SK-N-SH (cell line): ENCODE measurements around the gene OPCML. TPM values are rescaled to one million over a fixed set of nuclear protein-coding genes. Genes with fewer than 3 reads are reported as not detected.

Source experiments
- CTCF ChIA-PET: fragments of 300-600, 350-600 bp; formaldehyde crosslinking; extraction: SDS; loops from one replicate; lab custom pipeline; 2021; lab: Yijun Ruan, JAX
- POLR2A ChIA-PET: fragments of 350-600 bp; sonication (Branson Sonifier 250); formaldehyde crosslinking; extraction: SDS; loops from one replicate; lab custom pipeline; 2020; ENCODE audit warnings: antibody characterized with exemption, inconsistent platforms; lab: Yijun Ruan, JAX
- DNase-seq: peaks from one replicate; pipeline ENCODE4 v3.0.0; 2012
- H2AFZ ChIP-seq: fragments of 200-600 bp; sonication (generic); 2 replicates; pipeline ENCODE4 v1.8.1; 2016; ENCODE audit warnings: antibody characterized with exemption, mild to moderate bottlenecking, low read depth
- H3F3A ChIP-seq: fragments of 200-600 bp; sonication (generic); replicated peaks from 2 replicates; pipeline ENCODE3; 2016; ENCODE audit warnings: antibody characterized with exemption, mild to moderate bottlenecking; ENCODE audit not compliant: insufficient read depth
- H3K27ac ChIP-seq, 2 experiments: fragments of 200-500 bp in 1 of 2; fragments of 200-600 bp in 1 of 2; sonication (Bioruptor generic) in 1 of 2; sonication (generic), shearing (Covaris generic) in 1 of 2; 2 replicates each; pipeline versions ENCODE4 v1.5.1 to v1.6.1; 2014 to 2016; ENCODE audit warnings: low read depth in 2 of 2, inconsistent platforms in 1 of 2, low read length in 1 of 2, mild to moderate bottlenecking in 1 of 2, mixed read lengths in 1 of 2
- H3K27me3 ChIP-seq: fragments of 200-600 bp; sonication (generic), shearing (Covaris generic); 2 replicates; pipeline ENCODE4 v1.6.1; 2016; ENCODE audit warnings: mixed run types; ENCODE audit not compliant: insufficient read depth
- H3K36me3 ChIP-seq, 2 experiments: fragments of 200-500 bp in 1 of 2; fragments of 200-600 bp in 1 of 2; sonication (Bioruptor generic) in 1 of 2; sonication (generic) in 1 of 2; replicated peaks in 1 of 2; 2 replicates each; pipeline versions ENCODE3 to v1.5.1; 2014 to 2016; ENCODE audit warnings: low read length in 1 of 2, mild to moderate bottlenecking in 1 of 2; ENCODE audit not compliant: insufficient read depth in 2 of 2, control insufficient read depth in 1 of 2
- H3K4me1 ChIP-seq, 2 experiments: fragments of 200-500 bp in 1 of 2; fragments of 200-600 bp in 1 of 2; sonication (Bioruptor generic) in 1 of 2; sonication (generic), shearing (Covaris generic) in 1 of 2; 2 replicates each; pipeline versions ENCODE4 v1.5.1 to v1.6.1; 2014 to 2016; ENCODE audit warnings: low read depth in 1 of 2, low read length in 1 of 2, mixed run types in 1 of 2; ENCODE audit not compliant: insufficient read depth in 2 of 2, control insufficient read depth in 1 of 2
- H3K4me2 ChIP-seq: fragments of 200-600 bp; sonication (generic), shearing (Covaris generic); 2 replicates; pipeline ENCODE4 v1.6.1; 2017; ENCODE audit warnings: mixed run types
- H3K4me3 ChIP-seq, 2 experiments: fragments of 200-500 bp in 1 of 2; fragments of 200-600 bp in 1 of 2; sonication (Bioruptor generic) in 1 of 2; sonication (generic), shearing (Covaris generic) in 1 of 2; 2 replicates each; pipeline versions ENCODE4 v1.5.1 to v1.8.1; 2014 to 2016; ENCODE audit warnings: low read depth in 2 of 2, inconsistent platforms in 1 of 2, low read length in 1 of 2, mild to moderate bottlenecking in 1 of 2, mixed read lengths in 1 of 2, moderate library complexity in 1 of 2
- H3K79me2 ChIP-seq: fragments of 200-600 bp; sonication (generic); 2 replicates; pipeline ENCODE4 v1.8.1; 2017; ENCODE audit warnings: mild to moderate bottlenecking; ENCODE audit not compliant: insufficient read depth
- H3K9ac ChIP-seq: fragments of 200-600 bp; sonication (generic); 2 replicates; pipeline ENCODE4 v1.6.1; 2017; ENCODE audit warnings: mixed run types
- H3K9me2 ChIP-seq: fragments of 200-600 bp; sonication (generic); 2 replicates; pipeline ENCODE4 v1.6.1; 2017; ENCODE audit warnings: mixed run types
- H3K9me3 ChIP-seq: fragments of 200-600 bp; sonication (generic); 2 replicates; pipeline ENCODE4 v1.6.1; 2017; ENCODE audit warnings: mixed run types, mild to moderate bottlenecking, moderate library complexity
- H4K20me1 ChIP-seq: fragments of 200-600 bp; sonication (generic); 2 replicates; pipeline ENCODE4 v1.6.1; 2017; ENCODE audit warnings: mild to moderate bottlenecking, mixed run types; ENCODE audit not compliant: insufficient read depth
- CHD2 ChIP-seq: fragments of 150-350 bp; IDR thresholded peaks from 2 replicates; pipeline ENCODE4 v1.6.1; 2018; ENCODE audit warnings: low read length; ENCODE audit not compliant: partially characterized antibody
- EZH2phosphoT487 ChIP-seq: fragments of 200-600 bp; sonication (generic); IDR thresholded peaks from 2 replicates; pipeline ENCODE4 v1.6.1; 2017; ENCODE audit warnings: low read depth, mixed run types, mild to moderate bottlenecking, antibody characterized with exemption, moderate library complexity, borderline replicate concordance
- FOSL2 ChIP-seq: IDR thresholded peaks from 2 replicates; pipeline ENCODE4 v1.4.0; 2012; ENCODE audit warnings: low read depth, mild to moderate bottlenecking, moderate library complexity, borderline replicate concordance
- FOXJ3 ChIP-seq: sonication (generic); formaldehyde crosslinking; IDR thresholded peaks from 2 replicates; pipeline ENCODE4 v1.5.1; 2020; ENCODE audit warnings: mild to moderate bottlenecking, missing genetic modification reagents
- GABPA ChIP-seq: IDR thresholded peaks from 2 replicates; pipeline ENCODE4 v1.4.0; 2012; ENCODE audit warnings: low read depth, mild to moderate bottlenecking
- GATA2 ChIP-seq: sonication (generic); formaldehyde crosslinking; IDR thresholded peaks from 2 replicates; pipeline ENCODE4 v1.5.0; 2020; ENCODE audit warnings: mild to moderate bottlenecking, missing genetic modification reagents
- JUND ChIP-seq: IDR thresholded peaks from 2 replicates; pipeline ENCODE4 v1.4.0; 2012
- MEF2A ChIP-seq: IDR thresholded peaks from 2 replicates; pipeline ENCODE4 v1.4.0; 2012; ENCODE audit warnings: low read depth, borderline replicate concordance
- MXI1 ChIP-seq: IDR thresholded peaks from 2 replicates; pipeline ENCODE4 v1.6.1; 2012; ENCODE audit warnings: mild to moderate bottlenecking, low read depth, low read length, improper control_type of control experiment
- POLR2AphosphoS5 ChIP-seq: IDR thresholded peaks from 2 replicates; pipeline ENCODE4 v1.6.1; 2012; ENCODE audit warnings: low read depth, low read length
- RAD21 ChIP-seq: IDR thresholded peaks from 2 replicates; pipeline ENCODE4 v1.6.1; 2012; ENCODE audit warnings: mild to moderate bottlenecking, low read length
- RCOR1 ChIP-seq: fragments of 150-350 bp; IDR thresholded peaks from 2 replicates; pipeline ENCODE4 v1.6.1; 2017; ENCODE audit warnings: antibody characterized with exemption, low read length
- RFX5 ChIP-seq: IDR thresholded peaks from 2 replicates; pipeline ENCODE4 v1.6.1; 2012; ENCODE audit warnings: mild to moderate bottlenecking, improper control_type of control experiment, low read length
- SIN3A ChIP-seq: IDR thresholded peaks from 2 replicates; pipeline ENCODE4 v1.6.1; 2012; ENCODE audit warnings: low read depth, mild to moderate bottlenecking, low read length, moderate library complexity, borderline replicate concordance
- SMC3 ChIP-seq: IDR thresholded peaks from 2 replicates; pipeline ENCODE4 v1.6.1; 2012; ENCODE audit warnings: low read depth, low read length, improper control_type of control experiment
- WGBS: methylation state at CpG from one replicate; pipeline ENCODE4 v1.1.6; 2017; ENCODE audit warnings: low lambda C conversion rate; 5-methylcytosine and 5-hydroxymethylcytosine counted together
- polyA plus RNA-seq, 3 experiments: library from polyadenylated mRNA; depleted of rRNA; stranded (reverse); fragments of >200 nt; gene quantifications; 2 replicates each; pipeline ENCODE4 v1.2.3, GENCODE V29; 2012
- TF ChIP-seq, protein P1 (sequence below): IDR thresholded peaks from 2 replicates; pipeline ENCODE4 v1.6.1; 2012; ENCODE audit warnings: mild to moderate bottlenecking, low read depth, low read length, moderate library complexity
- TF ChIP-seq, protein P2 (sequence below): fragments of 150-350 bp; IDR thresholded peaks from 2 replicates; pipeline ENCODE4 v1.6.1; 2016; ENCODE audit warnings: mild to moderate bottlenecking, low read depth, low read length
- TF ChIP-seq, protein P3 (sequence below): IDR thresholded peaks from 2 replicates; pipeline ENCODE4 v1.4.0; 2012; ENCODE audit warnings: low read depth, borderline replicate concordance
- TF ChIP-seq, protein P4 (sequence below): IDR thresholded peaks from 2 replicates; pipeline ENCODE4; 2012

Gene OPCML
- polyA plus RNA-seq, 1 of the 3 experiments (the other 2 are of a cell fraction) = not detected

DNA sequence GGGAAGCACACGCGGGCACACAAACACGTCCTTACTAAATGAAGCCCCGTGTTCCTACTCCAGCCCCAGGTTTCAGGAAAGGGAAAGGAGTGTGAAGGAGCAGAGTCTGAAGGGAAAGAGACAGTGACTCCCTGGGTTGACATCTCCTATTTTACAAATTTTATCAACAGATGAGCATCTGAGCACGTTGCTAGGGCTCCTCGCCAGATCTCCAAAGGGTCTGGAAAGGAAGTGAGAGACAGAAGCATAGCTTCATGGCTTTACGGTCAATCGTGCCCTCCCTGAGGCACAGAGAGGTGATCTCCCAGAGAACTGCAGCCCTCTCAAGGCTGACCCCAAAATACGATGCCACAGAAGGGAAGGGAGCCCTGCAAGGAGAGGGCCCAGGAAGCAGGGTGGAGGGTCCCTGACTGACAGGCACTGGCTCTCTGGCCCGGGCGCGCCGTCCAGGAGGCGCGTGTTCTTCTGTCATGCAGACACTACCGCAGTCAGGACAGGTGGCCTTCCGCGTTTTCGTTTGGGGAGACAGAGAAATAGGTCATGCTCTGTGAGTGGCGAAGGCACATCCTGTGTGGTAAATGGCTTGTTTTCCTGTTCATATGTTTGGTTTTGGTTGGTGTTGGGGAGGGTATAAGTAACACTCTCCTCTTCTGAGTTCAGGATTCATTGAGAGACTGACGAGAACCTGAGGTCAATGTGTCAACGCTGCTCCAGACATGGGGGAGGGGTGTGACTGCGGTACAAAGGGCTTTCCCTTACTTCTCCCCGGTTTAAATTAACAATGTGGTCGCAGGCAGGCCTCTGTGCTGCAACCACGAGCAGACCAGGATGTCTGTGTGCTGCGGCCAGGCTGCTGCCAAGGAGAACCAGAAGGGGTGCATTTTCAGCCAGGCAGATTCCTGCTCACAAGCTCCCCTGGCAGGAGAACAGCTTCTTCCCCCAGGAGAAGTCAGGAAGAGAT is 813.3 kb downstream of the OPCML start:
- CTCF ChIA-PET = interaction anchor here (1.0 kb wide), 1 partner anchor 222 kb away, joined by 3 read pairs; no protein-coding TSS in a partner anchor
- Histone ChIP-seq H2AFZ (no peak overlapping the region), H3K9me2 (no peaks in the 10 kb centered on the region), H3F3A (no peaks in the 10 kb centered on the region), H3K4me3 (no peak overlapping the region), H3K79me2 (no peaks in the 10 kb centered on the region), H3K4me1 (no peaks in the 10 kb centered on the region; a peak in 1 of 4 replicates), H3K9ac (no peak overlapping the region), H3K9me3 (no peaks in the 10 kb centered on the region), H3K27ac (no peak overlapping the region), H4K20me1 (no peaks in the 10 kb centered on the region), H3K27me3 (no peaks in the 10 kb centered on the region), H3K36me3 (no peaks in the 10 kb centered on the region), H3K4me2 (no peak overlapping the region)
- POLR2A ChIA-PET = no interaction called here
- TF ChIP-seq, protein P1, sequence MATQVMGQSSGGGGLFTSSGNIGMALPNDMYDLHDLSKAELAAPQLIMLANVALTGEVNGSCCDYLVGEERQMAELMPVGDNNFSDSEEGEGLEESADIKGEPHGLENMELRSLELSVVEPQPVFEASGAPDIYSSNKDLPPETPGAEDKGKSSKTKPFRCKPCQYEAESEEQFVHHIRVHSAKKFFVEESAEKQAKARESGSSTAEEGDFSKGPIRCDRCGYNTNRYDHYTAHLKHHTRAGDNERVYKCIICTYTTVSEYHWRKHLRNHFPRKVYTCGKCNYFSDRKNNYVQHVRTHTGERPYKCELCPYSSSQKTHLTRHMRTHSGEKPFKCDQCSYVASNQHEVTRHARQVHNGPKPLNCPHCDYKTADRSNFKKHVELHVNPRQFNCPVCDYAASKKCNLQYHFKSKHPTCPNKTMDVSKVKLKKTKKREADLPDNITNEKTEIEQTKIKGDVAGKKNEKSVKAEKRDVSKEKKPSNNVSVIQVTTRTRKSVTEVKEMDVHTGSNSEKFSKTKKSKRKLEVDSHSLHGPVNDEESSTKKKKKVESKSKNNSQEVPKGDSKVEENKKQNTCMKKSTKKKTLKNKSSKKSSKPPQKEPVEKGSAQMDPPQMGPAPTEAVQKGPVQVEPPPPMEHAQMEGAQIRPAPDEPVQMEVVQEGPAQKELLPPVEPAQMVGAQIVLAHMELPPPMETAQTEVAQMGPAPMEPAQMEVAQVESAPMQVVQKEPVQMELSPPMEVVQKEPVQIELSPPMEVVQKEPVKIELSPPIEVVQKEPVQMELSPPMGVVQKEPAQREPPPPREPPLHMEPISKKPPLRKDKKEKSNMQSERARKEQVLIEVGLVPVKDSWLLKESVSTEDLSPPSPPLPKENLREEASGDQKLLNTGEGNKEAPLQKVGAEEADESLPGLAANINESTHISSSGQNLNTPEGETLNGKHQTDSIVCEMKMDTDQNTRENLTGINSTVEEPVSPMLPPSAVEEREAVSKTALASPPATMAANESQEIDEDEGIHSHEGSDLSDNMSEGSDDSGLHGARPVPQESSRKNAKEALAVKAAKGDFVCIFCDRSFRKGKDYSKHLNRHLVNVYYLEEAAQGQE = no peak
- TF ChIP-seq, protein P2, sequence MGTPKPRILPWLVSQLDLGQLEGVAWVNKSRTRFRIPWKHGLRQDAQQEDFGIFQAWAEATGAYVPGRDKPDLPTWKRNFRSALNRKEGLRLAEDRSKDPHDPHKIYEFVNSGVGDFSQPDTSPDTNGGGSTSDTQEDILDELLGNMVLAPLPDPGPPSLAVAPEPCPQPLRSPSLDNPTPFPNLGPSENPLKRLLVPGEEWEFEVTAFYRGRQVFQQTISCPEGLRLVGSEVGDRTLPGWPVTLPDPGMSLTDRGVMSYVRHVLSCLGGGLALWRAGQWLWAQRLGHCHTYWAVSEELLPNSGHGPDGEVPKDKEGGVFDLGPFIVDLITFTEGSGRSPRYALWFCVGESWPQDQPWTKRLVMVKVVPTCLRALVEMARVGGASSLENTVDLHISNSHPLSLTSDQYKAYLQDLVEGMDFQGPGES = no peak
- TF ChIP-seq MEF2A (no peak), GATA2 (CRISPR knock-in tag) (no peak), SMC3 (no peak), SIN3A (no peak), FOSL2 (no peak), EZH2phosphoT487 (no peak), FOXJ3 (CRISPR knock-in tag) (no peak), MXI1 (no peak), RAD21 (no peak), JUND (no peak), CHD2 (no peak), RFX5 (no peak), GABPA (no peak), POLR2AphosphoS5 (no peak), RCOR1 (no peak)
- TF ChIP-seq, protein P3, sequence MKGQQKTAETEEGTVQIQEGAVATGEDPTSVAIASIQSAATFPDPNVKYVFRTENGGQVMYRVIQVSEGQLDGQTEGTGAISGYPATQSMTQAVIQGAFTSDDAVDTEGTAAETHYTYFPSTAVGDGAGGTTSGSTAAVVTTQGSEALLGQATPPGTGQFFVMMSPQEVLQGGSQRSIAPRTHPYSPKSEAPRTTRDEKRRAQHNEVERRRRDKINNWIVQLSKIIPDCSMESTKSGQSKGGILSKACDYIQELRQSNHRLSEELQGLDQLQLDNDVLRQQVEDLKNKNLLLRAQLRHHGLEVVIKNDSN = no peak
- TF ChIP-seq, protein P4, sequence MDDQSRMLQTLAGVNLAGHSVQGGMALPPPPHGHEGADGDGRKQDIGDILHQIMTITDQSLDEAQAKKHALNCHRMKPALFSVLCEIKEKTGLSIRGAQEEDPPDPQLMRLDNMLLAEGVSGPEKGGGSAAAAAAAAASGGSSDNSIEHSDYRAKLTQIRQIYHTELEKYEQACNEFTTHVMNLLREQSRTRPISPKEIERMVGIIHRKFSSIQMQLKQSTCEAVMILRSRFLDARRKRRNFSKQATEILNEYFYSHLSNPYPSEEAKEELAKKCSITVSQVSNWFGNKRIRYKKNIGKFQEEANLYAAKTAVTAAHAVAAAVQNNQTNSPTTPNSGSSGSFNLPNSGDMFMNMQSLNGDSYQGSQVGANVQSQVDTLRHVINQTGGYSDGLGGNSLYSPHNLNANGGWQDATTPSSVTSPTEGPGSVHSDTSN = no peak
- 53% methylated on average over 26 of the region's 27 CpGs for WGBS
- DNase-seq = no peak
